ENCODE measurements around the gene C6orf163. TPM values are rescaled to one million over a fixed set of nuclear protein-coding genes. Genes with fewer than 3 reads are reported as not detected.

The C6orf163 gene
- total and polyA plus RNA-seq, 2 of the 13 experiments (the other 11 are each of a cell fraction or from before 2014, with no cell fraction given) = 0.62 to 1.8 TPM

DNA sequence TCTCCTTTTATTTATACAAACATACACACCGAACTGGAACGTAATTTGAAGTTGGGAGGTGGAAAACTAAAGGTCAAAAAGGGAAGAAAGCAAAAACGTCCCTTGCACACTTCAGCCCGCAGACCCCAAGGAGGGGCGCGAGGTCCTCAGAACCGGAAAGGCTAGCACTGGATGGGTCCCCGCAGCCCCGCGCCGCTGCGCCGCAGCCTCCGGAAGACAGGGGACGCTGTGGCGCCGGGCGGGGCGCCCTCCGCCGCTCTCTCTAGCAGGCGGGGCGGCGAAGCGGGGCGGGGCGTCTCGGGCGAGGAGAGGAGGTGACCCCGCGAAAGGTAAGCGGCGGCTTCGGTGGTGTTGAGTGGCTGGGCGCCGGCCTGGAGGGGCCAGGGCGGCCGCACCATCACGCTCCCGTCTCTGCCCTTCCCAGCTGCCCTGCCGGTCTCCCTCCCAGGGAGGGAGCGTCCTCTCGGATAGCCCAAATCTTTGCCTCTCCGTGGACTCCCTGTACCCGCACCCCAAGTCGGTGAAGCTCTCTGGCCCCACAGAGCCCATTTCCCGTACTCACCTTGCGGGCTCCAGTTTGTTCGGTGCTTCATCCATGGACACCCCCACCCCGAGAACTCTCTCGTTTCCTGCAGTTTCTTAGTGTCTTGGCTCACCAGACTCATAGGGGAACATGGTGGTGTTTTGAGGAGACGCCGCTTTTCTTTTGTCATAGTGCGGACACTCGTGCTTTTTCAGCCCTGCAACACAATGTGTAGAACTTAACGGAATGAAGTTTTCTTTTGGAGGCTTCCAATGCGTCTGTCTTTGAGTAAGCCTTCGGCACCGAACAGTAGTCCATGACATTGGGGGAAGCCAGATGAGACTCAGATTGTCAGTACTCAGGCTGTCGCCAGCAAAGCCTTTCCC, 22.1 kb upstream of the C6orf163 start, which contains the start of gene SMIM8 (continued):
- no peak for TF ChIP-seq MYNN (CRISPR knock-in tag; IDR thresholded peaks at IDR 0.05; ENCODE audit: low read depth)
- TF ChIP-seq, protein P1, sequence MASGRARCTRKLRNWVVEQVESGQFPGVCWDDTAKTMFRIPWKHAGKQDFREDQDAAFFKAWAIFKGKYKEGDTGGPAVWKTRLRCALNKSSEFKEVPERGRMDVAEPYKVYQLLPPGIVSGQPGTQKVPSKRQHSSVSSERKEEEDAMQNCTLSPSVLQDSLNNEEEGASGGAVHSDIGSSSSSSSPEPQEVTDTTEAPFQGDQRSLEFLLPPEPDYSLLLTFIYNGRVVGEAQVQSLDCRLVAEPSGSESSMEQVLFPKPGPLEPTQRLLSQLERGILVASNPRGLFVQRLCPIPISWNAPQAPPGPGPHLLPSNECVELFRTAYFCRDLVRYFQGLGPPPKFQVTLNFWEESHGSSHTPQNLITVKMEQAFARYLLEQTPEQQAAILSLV (CRISPR knock-in tag; IDR thresholded peaks at IDR 0.05; ENCODE audit: borderline replicate concordance) = peak; percentile 82; the same call in 1 of the 2 replicates
- peak; percentile 88 for TF ChIP-seq EEA1 (CRISPR knock-in tag; IDR thresholded peaks at IDR 0.05; ENCODE audit: borderline replicate concordance)
- no peak for TF ChIP-seq ZNF253 (CRISPR knock-in tag; IDR thresholded peaks at IDR 0.05; ENCODE audit: borderline replicate concordance)
- peak; percentile 94 for TF ChIP-seq THAP11 (CRISPR knock-in tag; IDR thresholded peaks at IDR 0.05)
- TF ChIP-seq, protein P2, sequence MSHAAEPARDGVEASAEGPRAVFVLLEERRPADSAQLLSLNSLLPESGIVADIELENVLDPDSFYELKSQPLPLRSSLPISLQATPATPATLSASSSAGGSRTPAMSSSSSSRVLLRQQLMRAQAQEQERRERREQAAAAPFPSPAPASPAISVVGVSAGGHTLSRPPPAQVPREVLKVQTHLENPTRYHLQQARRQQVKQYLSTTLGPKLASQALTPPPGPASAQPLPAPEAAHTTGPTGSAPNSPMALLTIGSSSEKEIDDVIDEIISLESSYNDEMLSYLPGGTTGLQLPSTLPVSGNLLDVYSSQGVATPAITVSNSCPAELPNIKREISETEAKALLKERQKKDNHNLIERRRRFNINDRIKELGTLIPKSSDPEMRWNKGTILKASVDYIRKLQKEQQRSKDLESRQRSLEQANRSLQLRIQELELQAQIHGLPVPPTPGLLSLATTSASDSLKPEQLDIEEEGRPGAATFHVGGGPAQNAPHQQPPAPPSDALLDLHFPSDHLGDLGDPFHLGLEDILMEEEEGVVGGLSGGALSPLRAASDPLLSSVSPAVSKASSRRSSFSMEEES (CRISPR knock-in tag; IDR thresholded peaks at IDR 0.05) = no peak
- TF ChIP-seq ZNF260 (CRISPR knock-in tag; IDR thresholded peaks at IDR 0.05; ENCODE audit: borderline replicate concordance, low read depth) = no peak
- TF ChIP-seq MED8 (CRISPR knock-in tag; IDR thresholded peaks at IDR 0.05; ENCODE audit: insufficient replicate concordance) = peak; percentile 74
- no peak for TF ChIP-seq ZNF335 (CRISPR knock-in tag; IDR thresholded peaks at IDR 0.05)
- peak; percentile 81 to 97 for TF ChIP-seq POLR2A (IDR thresholded peaks at IDR 0.05; ENCODE audit: insufficient read depth in 1 of 2, low read depth in 2 of 2, low read length in 2 of 2)
- 0 out of 2 replicates have a peak, but pooled peaks have one; percentile 20 for TF ChIP-seq ZNF292 (CRISPR knock-in tag; IDR thresholded peaks at IDR 0.05; ENCODE audit: borderline replicate concordance, low read depth)
- TF ChIP-seq ZNF777 (CRISPR knock-in tag; IDR thresholded peaks at IDR 0.05) = peak; percentile 58; the same call in 1 of the 2 replicates
- TF ChIP-seq ZNF891 (CRISPR knock-in tag; IDR thresholded peaks at IDR 0.05) = 0 out of 2 replicates have a peak, but pooled peaks have one; percentile 25
- 0 out of 2 replicates have a peak, but pooled peaks have one; percentile 50 for TF ChIP-seq SMAD9 (CRISPR knock-in tag; IDR thresholded peaks at IDR 0.05)
- peak; percentile 91 to 98 for TF ChIP-seq HMGXB4 (CRISPR knock-in tag; IDR thresholded peaks at IDR 0.05; ENCODE audit: borderline replicate concordance in 1 of 2, low read depth in 1 of 2)
- peak; percentile 73; the same call in 1 of the 2 replicates for TF ChIP-seq FOXP4 (CRISPR knock-in tag; IDR thresholded peaks at IDR 0.05)
- 0 out of 2 replicates have a peak, but pooled peaks have one; percentile 79 for TF ChIP-seq TP53 (CRISPR knock-in tag; conservative IDR thresholded peaks at IDR 0.05)
- peak; percentile 93; the same call in 1 of the 2 replicates for TF ChIP-seq BRCA1 (CRISPR knock-in tag; IDR thresholded peaks at IDR 0.05)
- TF ChIP-seq NR2C2 (CRISPR knock-in tag; IDR thresholded peaks at IDR 0.05; ENCODE audit: borderline replicate concordance) = peak; percentile 81
- TF ChIP-seq POLR2AphosphoS5 (IDR thresholded peaks at IDR 0.05; ENCODE audit: low read depth, low read length) = peak; percentile 67
- TF ChIP-seq ATAD3A (CRISPR knock-in tag; IDR thresholded peaks at IDR 0.05) = no peak
